Muscle layer of duodenum (tissue), 2 donors: ENCODE results near the gene MMD.
"Not testable (repeated sequence)": the region's sequence is repeated elsewhere in the genome, so short reads cannot be mapped to it uniquely, and the experiment has no call there.

Experiments used
- H3K27ac ChIP-seq: one replicate; pipeline ENCODE4 v1.7.0; 2013; ENCODE audit warnings: mild to moderate bottlenecking, low read length
- H3K27me3 ChIP-seq: one replicate; pipeline ENCODE4 v1.7.0; 2013; ENCODE audit warnings: low read depth, mild to moderate bottlenecking, control low read depth, low read length
- H3K36me3 ChIP-seq, 2 donors: one replicate each; pipeline ENCODE4 v1.7.0; 2013; ENCODE audit warnings: low read length in 2 of 2, control low read depth in 1 of 2, mild to moderate bottlenecking in 1 of 2; ENCODE audit not compliant: insufficient read depth in 2 of 2, control insufficient read depth in 1 of 2
- H3K4me1 ChIP-seq, 2 donors: one replicate each; pipeline ENCODE4 v1.7.0; 2013; ENCODE audit warnings: low read length in 2 of 2, mild to moderate bottlenecking in 2 of 2, control low read depth in 1 of 2, moderate library complexity in 1 of 2; ENCODE audit not compliant: insufficient read depth in 2 of 2, control insufficient read depth in 1 of 2
- H3K4me3 ChIP-seq, 2 donors: one replicate each; pipeline ENCODE4 v1.7.0; 2013; ENCODE audit warnings: low read length in 2 of 2, low read depth in 1 of 2, mild to moderate bottlenecking in 1 of 2
- H3K9me3 ChIP-seq, 2 donors: one replicate each; pipeline ENCODE4 v1.7.0; 2013; ENCODE audit warnings: low read length in 2 of 2, control low read depth in 1 of 2, mild to moderate bottlenecking in 1 of 2; ENCODE audit not compliant: control insufficient read depth in 1 of 2
- donor health status: healthy.

The MMD gene

GRCh38 chr17:55389715-55390114 is 31.9 kb downstream of the MMD start:
- H3K36me3 ChIP-seq: peaks cover 10 to 11% of the 10 kb centered on the region in 2 donors
- H3K27me3 ChIP-seq, H3K4me1 ChIP-seq, H3K27ac ChIP-seq, H3K4me3 ChIP-seq, H3K9me3 ChIP-seq: not testable (repeated sequence)

- H3K36me3 ChIP-seq: peaks cover 6% of the 10 kb centered on the region in 2 donors
- H3K27ac ChIP-seq: no peak overlapping the region
- H3K4me3 ChIP-seq: no peak overlapping the region
- peaks cover 0 to 4% of the 10 kb centered on the region in 2 donors for H3K4me1 ChIP-seq
- no peaks in the 10 kb centered on the region for H3K9me3 ChIP-seq
- no peaks in the 10 kb centered on the region for H3K27me3 ChIP-seq
Measured at GRCh38 chr17:55388842-55389241, 32.8 kb downstream of the MMD start.

- Histone ChIP-seq H3K27ac (no peak overlapping the region), H3K36me3 (no peaks in the 10 kb centered on the region), H3K4me3 (no peak overlapping the region), H3K27me3 (no peaks in the 10 kb centered on the region), H3K4me1 (peaks cover 0 to 4% of the 10 kb centered on the region in 2 donors), H3K9me3 (no peaks in the 10 kb centered on the region)
Measured at GRCh38 chr17:55386796-55387332, 34.8 kb downstream of the MMD start.

GRCh38 chr17:55384643-55385232 is 36.9 kb downstream of the MMD start:
- H3K27me3 ChIP-seq: no peaks in the 10 kb centered on the region
- no peak overlapping the region for H3K4me3 ChIP-seq
- H3K36me3 ChIP-seq: no peaks in the 10 kb centered on the region
- no peaks in the 10 kb centered on the region for H3K9me3 ChIP-seq
- peaks cover 0 to 4% of the 10 kb centered on the region in 2 donors for H3K4me1 ChIP-seq
- no peak overlapping the region for H3K27ac ChIP-seq

- Histone ChIP-seq H3K27ac (no peak overlapping the region), H3K4me3 (no peak overlapping the region), H3K9me3 (no peaks in the 10 kb centered on the region), H3K36me3 (no peaks in the 10 kb centered on the region), H3K4me1 (peaks cover 0 to 4% of the 10 kb centered on the region in 2 donors), H3K27me3 (no peaks in the 10 kb centered on the region)
Measured at GRCh38 chr17:55383771-55384642, 37.6 kb downstream of the MMD start.

- H3K36me3 ChIP-seq: no peaks in the 10 kb centered on the region
- H3K27ac ChIP-seq: no peak overlapping the region
- peaks cover 0 to 4% of the 10 kb centered on the region in 2 donors for H3K4me1 ChIP-seq
- H3K4me3 ChIP-seq: no peak overlapping the region
- no peaks in the 10 kb centered on the region for H3K27me3 ChIP-seq
- H3K9me3 ChIP-seq: no peaks in the 10 kb centered on the region
Measured at GRCh38 chr17:55381017-55381770, 40.4 kb downstream of the MMD start.

GRCh38 chr17:55377671-55378275 is 43.9 kb downstream of the MMD start:
- Histone ChIP-seq H3K27ac (no peak overlapping the region), H3K4me3 (no peak overlapping the region), H3K36me3 (no peaks in the 10 kb centered on the region), H3K4me1 (no peaks in the 10 kb centered on the region), H3K9me3 (no peaks in the 10 kb centered on the region), H3K27me3 (no peaks in the 10 kb centered on the region)

- no peaks in the 10 kb centered on the region for H3K4me1 ChIP-seq
- H3K9me3 ChIP-seq: no peaks in the 10 kb centered on the region
- H3K27me3 ChIP-seq: no peaks in the 10 kb centered on the region
- no peak overlapping the region for H3K4me3 ChIP-seq
- no peak overlapping the region for H3K27ac ChIP-seq
- H3K36me3 ChIP-seq: no peaks in the 10 kb centered on the region
Measured at GRCh38 chr17:55368706-55369105, 52.9 kb downstream of the MMD start.

- no peaks in the 10 kb centered on the region for H3K36me3 ChIP-seq
- no peaks in the 10 kb centered on the region for H3K27me3 ChIP-seq
- H3K4me1 ChIP-seq: no peaks in the 10 kb centered on the region
- H3K4me3 ChIP-seq: no peak overlapping the region
- H3K27ac ChIP-seq: no peak overlapping the region
- no peaks in the 10 kb centered on the region for H3K9me3 ChIP-seq
Measured at GRCh38 chr17:55366020-55366481, 55.6 kb downstream of the MMD start.

GRCh38 chr17:55363033-55363432 is 58.6 kb downstream of the MMD start:
- no peaks in the 10 kb centered on the region for H3K9me3 ChIP-seq
- no peaks in the 10 kb centered on the region for H3K4me1 ChIP-seq
- no peaks in the 10 kb centered on the region for H3K27me3 ChIP-seq
- no peak overlapping the region for H3K4me3 ChIP-seq
- H3K36me3 ChIP-seq: no peaks in the 10 kb centered on the region
- H3K27ac ChIP-seq: no peak overlapping the region

- Histone ChIP-seq H3K9me3 (no peaks in the 10 kb centered on the region), H3K27me3 (no peaks in the 10 kb centered on the region), H3K27ac (no peak overlapping the region), H3K4me1 (no peaks in the 10 kb centered on the region), H3K4me3 (no peak overlapping the region), H3K36me3 (no peaks in the 10 kb centered on the region)
Measured at GRCh38 chr17:55360971-55361370, 60.7 kb downstream of the MMD start.
